ENCODE data around the gene DHRS12.

DHRS12 gene

GRCh38 chr13:51814071-51814470, 10.1 kb upstream of the DHRS12 start:
- Histone ChIP-seq H2BK120ac (ENCODE audit: low read depth, low read length) (no peak overlapping the region), H3K27ac (ENCODE audit: low read length, poor library complexity, severe bottlenecking) (no peak overlapping the region), H3K4ac (ENCODE audit: low read depth in 1 of 2, low read length in 2 of 2) (no peak overlapping the region), H3K36me3 (ENCODE audit: control insufficient read depth in 1 of 2, insufficient read depth in 2 of 2, low read depth in 1 of 2, low read length in 2 of 2) (no peaks in the 10 kb centered on the region), H3K23ac (ENCODE audit: low read length in 2 of 2) (no peak overlapping the region), H3K79me1 (replicated peaks; ENCODE audit: low read length, poor library complexity, severe bottlenecking) (no peaks in the 10 kb centered on the region), H2BK12ac (ENCODE audit: low read length in 2 of 2) (no peak overlapping the region), H3K4me2 (ENCODE audit: low read length, poor library complexity, severe bottlenecking) (no peak overlapping the region), H3K27me3 (ENCODE audit: control insufficient read depth in 1 of 2, insufficient read depth in 1 of 2, low read length in 2 of 2) (peaks cover 36% of the 10 kb centered on the region in 2 experiments), H2AK5ac (ENCODE audit: low read length, severe bottlenecking) (no peak overlapping the region), H2BK5ac (ENCODE audit: low read depth, low read length, poor library complexity, severe bottlenecking) (no peak overlapping the region), H2BK15ac (ENCODE audit: low read depth, poor library complexity, severe bottlenecking) (no peak overlapping the region), H3K4me3 (ENCODE audit: insufficient read depth in 1 of 2, low read depth in 1 of 2, low read length in 2 of 2) (no peak overlapping the region), H4K8ac (ENCODE audit: low read length) (no peak overlapping the region), H3K18ac (ENCODE audit: low read depth in 1 of 2, low read length in 2 of 2) (no peak overlapping the region), H3K9me3 (ENCODE audit: control insufficient read depth, low read length) (no peaks in the 10 kb centered on the region), H3K9ac (ENCODE audit: low read length) (no peak overlapping the region), H3K14ac (ENCODE audit: low read length in 2 of 2) (no peak overlapping the region), H3K4me1 (ENCODE audit: control insufficient read depth, insufficient read depth, low read depth, low read length) (peaks cover 13% of the 10 kb centered on the region), H2AFZ (ENCODE audit: low read depth, low read length) (no peak overlapping the region), H4K91ac (ENCODE audit: low read length) (no peak overlapping the region)
- DNase-seq: no peak
- 91% methylated on average over 1 of the region's 2 CpGs for WGBS

- Histone ChIP-seq H3K4ac (ENCODE audit: low read depth in 1 of 2, low read length in 2 of 2) (no peak overlapping the region), H3K79me1 (replicated peaks; ENCODE audit: low read length, poor library complexity, severe bottlenecking) (no peaks in the 10 kb centered on the region), H3K4me1 (ENCODE audit: control insufficient read depth, insufficient read depth, low read depth, low read length) (peaks cover 12% of the 10 kb centered on the region), H3K9ac (ENCODE audit: low read length) (no peak overlapping the region), H2BK120ac (ENCODE audit: low read depth, low read length) (no peak overlapping the region), H3K27me3 (ENCODE audit: control insufficient read depth in 1 of 2, insufficient read depth in 1 of 2, low read length in 2 of 2) (peaks cover 17 to 18% of the 10 kb centered on the region in 2 experiments), H4K91ac (ENCODE audit: low read length) (no peak overlapping the region), H2BK12ac (ENCODE audit: low read length in 2 of 2) (no peak overlapping the region), H3K9me3 (ENCODE audit: control insufficient read depth, low read length) (no peaks in the 10 kb centered on the region), H3K36me3 (ENCODE audit: control insufficient read depth in 1 of 2, insufficient read depth in 2 of 2, low read depth in 1 of 2, low read length in 2 of 2) (no peaks in the 10 kb centered on the region), H2BK15ac (ENCODE audit: low read depth, poor library complexity, severe bottlenecking) (no peak overlapping the region), H3K18ac (ENCODE audit: low read depth in 1 of 2, low read length in 2 of 2) (no peak overlapping the region), H3K23ac (ENCODE audit: low read length in 2 of 2) (no peak overlapping the region), H3K27ac (ENCODE audit: low read length, poor library complexity, severe bottlenecking) (no peak overlapping the region), H3K4me3 (ENCODE audit: insufficient read depth in 1 of 2, low read depth in 1 of 2, low read length in 2 of 2) (no peak overlapping the region), H4K8ac (ENCODE audit: low read length) (no peak overlapping the region), H2AFZ (ENCODE audit: low read depth, low read length) (no peak overlapping the region), H3K14ac (ENCODE audit: low read length in 2 of 2) (no peak overlapping the region), H2BK5ac (ENCODE audit: low read depth, low read length, poor library complexity, severe bottlenecking) (no peak overlapping the region), H3K4me2 (ENCODE audit: low read length, poor library complexity, severe bottlenecking) (no peak overlapping the region), H2AK5ac (ENCODE audit: low read length, severe bottlenecking) (no peak overlapping the region)
- no peak for DNase-seq
- WGBS: 67% methylated on average over 4 of the region's 4 CpGs
These were observed 8.0 kb upstream of the DHRS12 start for GRCh38 chr13:51811920-51812451.

GRCh38 chr13:51811046-51811445, 7.1 kb upstream of the DHRS12 start:
- Histone ChIP-seq H3K4me3 (ENCODE audit: insufficient read depth in 1 of 2, low read depth in 1 of 2, low read length in 2 of 2) (no peak overlapping the region), H3K4me2 (ENCODE audit: low read length, poor library complexity, severe bottlenecking) (no peak overlapping the region), H3K9ac (ENCODE audit: low read length) (no peak overlapping the region), H3K79me1 (replicated peaks; ENCODE audit: low read length, poor library complexity, severe bottlenecking) (no peaks in the 10 kb centered on the region), H3K9me3 (ENCODE audit: control insufficient read depth, low read length) (no peaks in the 10 kb centered on the region), H2BK5ac (ENCODE audit: low read depth, low read length, poor library complexity, severe bottlenecking) (no peak overlapping the region), H3K27me3 (ENCODE audit: control insufficient read depth in 1 of 2, insufficient read depth in 1 of 2, low read length in 2 of 2) (peaks cover 7 to 8% of the 10 kb centered on the region in 2 experiments), H2AK5ac (ENCODE audit: low read length, severe bottlenecking) (no peak overlapping the region), H3K27ac (ENCODE audit: low read length, poor library complexity, severe bottlenecking) (no peak overlapping the region), H3K14ac (ENCODE audit: low read length in 2 of 2) (no peak overlapping the region), H3K18ac (ENCODE audit: low read depth in 1 of 2, low read length in 2 of 2) (no peak overlapping the region), H4K8ac (ENCODE audit: low read length) (no peak overlapping the region), H4K91ac (ENCODE audit: low read length) (no peak overlapping the region), H2BK15ac (ENCODE audit: low read depth, poor library complexity, severe bottlenecking) (no peak overlapping the region), H2AFZ (ENCODE audit: low read depth, low read length) (no peak overlapping the region), H2BK12ac (ENCODE audit: low read length in 2 of 2) (no peak overlapping the region), H2BK120ac (ENCODE audit: low read depth, low read length) (no peak overlapping the region), H3K23ac (ENCODE audit: low read length in 2 of 2) (no peak overlapping the region), H3K4me1 (ENCODE audit: control insufficient read depth, insufficient read depth, low read depth, low read length) (peaks cover 10% of the 10 kb centered on the region), H3K36me3 (ENCODE audit: control insufficient read depth in 1 of 2, insufficient read depth in 2 of 2, low read depth in 1 of 2, low read length in 2 of 2) (no peaks in the 10 kb centered on the region), H3K4ac (ENCODE audit: low read depth in 1 of 2, low read length in 2 of 2) (no peak overlapping the region)
- DNase-seq: no peak
- WGBS: 85% methylated on average over 11 of the region's 12 CpGs

- no peak overlapping the region for H2BK12ac ChIP-seq (ENCODE audit: low read length in 2 of 2)
- no peak overlapping the region for H4K91ac ChIP-seq (ENCODE audit: low read length)
- H3K14ac ChIP-seq (ENCODE audit: low read length in 2 of 2): no peak overlapping the region
- no peak overlapping the region for H2AK5ac ChIP-seq (ENCODE audit: low read length, severe bottlenecking)
- H3K79me1 ChIP-seq (replicated peaks; ENCODE audit: low read length, poor library complexity, severe bottlenecking): no peaks in the 10 kb centered on the region
- no peak overlapping the region for H3K9ac ChIP-seq (ENCODE audit: low read length)
- H3K27me3 ChIP-seq (ENCODE audit: control insufficient read depth in 1 of 2, insufficient read depth in 1 of 2, low read length in 2 of 2): no peaks in the 10 kb centered on the region
- DNase-seq: no peak
- H3K23ac ChIP-seq (ENCODE audit: low read length in 2 of 2): no peak overlapping the region
- no peak overlapping the region for H3K18ac ChIP-seq (ENCODE audit: low read depth in 1 of 2, low read length in 2 of 2)
- H3K4me3 ChIP-seq (ENCODE audit: insufficient read depth in 1 of 2, low read depth in 1 of 2, low read length in 2 of 2): no peak overlapping the region
- no peak overlapping the region for H2BK120ac ChIP-seq (ENCODE audit: low read depth, low read length)
- no peak overlapping the region for H2BK5ac ChIP-seq (ENCODE audit: low read depth, low read length, poor library complexity, severe bottlenecking)
- H3K4me2 ChIP-seq (ENCODE audit: low read length, poor library complexity, severe bottlenecking): no peak overlapping the region
- H3K36me3 ChIP-seq (ENCODE audit: control insufficient read depth in 1 of 2, insufficient read depth in 2 of 2, low read depth in 1 of 2, low read length in 2 of 2): no peaks in the 10 kb centered on the region
- no peaks in the 10 kb centered on the region for H3K9me3 ChIP-seq (ENCODE audit: control insufficient read depth, low read length)
- no peak overlapping the region for H2BK15ac ChIP-seq (ENCODE audit: low read depth, poor library complexity, severe bottlenecking)
- no peak overlapping the region for H3K27ac ChIP-seq (ENCODE audit: low read length, poor library complexity, severe bottlenecking)
- peaks cover 10% of the 10 kb centered on the region for H3K4me1 ChIP-seq (ENCODE audit: control insufficient read depth, insufficient read depth, low read depth, low read length)
- H2AFZ ChIP-seq (ENCODE audit: low read depth, low read length): no peak overlapping the region
- H3K4ac ChIP-seq (ENCODE audit: low read depth in 1 of 2, low read length in 2 of 2): no peak overlapping the region
- H4K8ac ChIP-seq (ENCODE audit: low read length): no peak overlapping the region
These were observed 4.8 kb upstream of the DHRS12 start for GRCh38 chr13:51808811-51809210.

All from mesenchymal stem cell (in vitro differentiated cells and primary cell).